BLaER1 treated with 17β-estradiol and CSF1 and Interleukin-3, amounts not matched to agents 10 nM and 100 nM (cell line): ENCODE data around the gene CANT1.
A peak's percentile ranks its signal among the peaks of the same experiment; 100 is the strongest.

ENCODE experiments used
- H3K27ac ChIP-seq, 11 experiments: shearing (Covaris generic); formaldehyde crosslinking; 2 replicates each; pipeline ENCODE4 v1.8.1; 2022
- H3K27me3 ChIP-seq, 11 experiments: shearing (Covaris generic); formaldehyde crosslinking; 2 replicates each; pipeline ENCODE4 v1.8.1; 2022
- H3K36me3 ChIP-seq, 11 experiments: shearing (Covaris generic); formaldehyde crosslinking; 2 replicates each; pipeline ENCODE4 v1.8.1; 2022
- H3K4me1 ChIP-seq, 10 experiments: shearing (Covaris generic); formaldehyde crosslinking; 2 replicates each; pipeline ENCODE4 v1.8.1; 2022
- H3K4me2 ChIP-seq, 11 experiments: shearing (Covaris generic); formaldehyde crosslinking; 2 replicates each; pipeline ENCODE4 v1.8.1; 2022
- H3K4me3 ChIP-seq, 10 experiments: shearing (Covaris generic); formaldehyde crosslinking; 2 replicates each; pipeline ENCODE4 v1.8.1; 2022
- H3K9ac ChIP-seq, 11 experiments: shearing (Covaris generic); formaldehyde crosslinking; 2 replicates each; pipeline ENCODE4 v1.8.1; 2022
- H3K9me3 ChIP-seq, 11 experiments: shearing (Covaris generic); formaldehyde crosslinking; replicated peaks in 1 of 11; 2 replicates each; pipeline ENCODE4 v1.8.1; 2022
- H4K20me1 ChIP-seq, 11 experiments: shearing (Covaris generic); formaldehyde crosslinking; 2 replicates each; pipeline ENCODE4 v1.8.1; 2022
- Cebpa-rat ChIP-seq, 11 experiments: shearing (Covaris generic); IDR thresholded peaks; 2 replicates each; pipeline ENCODE4 v1.8.1; 2022

Gene CANT1

GRCh38 chr17:79009397-79010303, at the start of gene CANT1:
TSS of gene CANT1 (minus strand) at chr17:79009764. CDS start at chr17:78997622, 12,142 bp downstream.
- H3K4me1 ChIP-seq = peaks cover 49 to 61% (median 50%) of the 10 kb centered on the region in 10 experiments
- peaks cover 32 to 44% (median 42%) of the 10 kb centered on the region in 11 experiments; a peak in 21 of 22 replicates for H4K20me1 ChIP-seq
- no peak for TF ChIP-seq Cebpa-rat (IDR thresholded peaks at IDR 0.05)
- H3K36me3 ChIP-seq = peaks cover 8 to 29% (median 15%) of the 10 kb centered on the region in 11 experiments; a peak in 17 of 22 replicates
- H3K9ac ChIP-seq = peak within 1 kb of the TSS; percentile 95 to 99 (median 97)
- H3K9me3 ChIP-seq = peaks cover 14 to 25% (median 21%) of the 10 kb centered on the region in 11 experiments; a peak in 21 of 22 replicates
- H3K4me3 ChIP-seq = peak within 1 kb of the TSS; percentile 86 to 97 (median 92)
- peak within 1 kb of the TSS; percentile 88 to 98 (median 94) for H3K27ac ChIP-seq
- H3K4me2 ChIP-seq = peak within 1 kb of the TSS; percentile 93 to 100 (median 97)
- no peaks in the 10 kb centered on the region for H3K27me3 ChIP-seq

- peaks cover 14 to 33% (median 21%) of the 10 kb centered on the region in 11 experiments; a peak in 20 of 22 replicates for H3K9me3 ChIP-seq
- H3K36me3 ChIP-seq = no peaks in the 10 kb centered on the region
- TF ChIP-seq Cebpa-rat (IDR thresholded peaks at IDR 0.05) = no peak
- peak overlapping the region in 1 of 11 experiments; percentile 39; a peak in 1 of 22 replicates for H3K9ac ChIP-seq
- H3K27ac ChIP-seq = peak overlapping the region in 4 of 11 experiments; percentile 54 to 69 (median 63); a peak in 8 of 22 replicates
- H3K27me3 ChIP-seq = no peaks in the 10 kb centered on the region
- peaks cover 0 to 34% (median 19%) of the 10 kb centered on the region in 10 experiments; a peak in 17 of 20 replicates for H3K4me1 ChIP-seq
- peak overlapping the region in 8 of 11 experiments; percentile 14 to 79 (median 70); a peak in 12 of 22 replicates for H3K4me2 ChIP-seq
- no peak overlapping the region for H3K4me3 ChIP-seq
- H4K20me1 ChIP-seq = no peaks in the 10 kb centered on the region
Measured at GRCh38 chr17:79057737-79058385, 48.3 kb upstream of the CANT1 start.

GRCh38 chr17:79055197-79055596, 45.6 kb upstream of the CANT1 start:
- H3K4me1 ChIP-seq = peaks cover 0 to 36% (median 20%) of the 10 kb centered on the region in 10 experiments; a peak in 17 of 20 replicates
- H3K27ac ChIP-seq = no peak overlapping the region
- H3K9ac ChIP-seq = no peak overlapping the region
- no peak overlapping the region for H3K4me2 ChIP-seq
- no peaks in the 10 kb centered on the region for H3K27me3 ChIP-seq
- peaks cover 14 to 33% (median 21%) of the 10 kb centered on the region in 11 experiments; a peak in 20 of 22 replicates for H3K9me3 ChIP-seq
- no peaks in the 10 kb centered on the region for H4K20me1 ChIP-seq
- no peaks in the 10 kb centered on the region for H3K36me3 ChIP-seq
- no peak overlapping the region for H3K4me3 ChIP-seq
- TF ChIP-seq Cebpa-rat (IDR thresholded peaks at IDR 0.05) = no peak

DNA sequence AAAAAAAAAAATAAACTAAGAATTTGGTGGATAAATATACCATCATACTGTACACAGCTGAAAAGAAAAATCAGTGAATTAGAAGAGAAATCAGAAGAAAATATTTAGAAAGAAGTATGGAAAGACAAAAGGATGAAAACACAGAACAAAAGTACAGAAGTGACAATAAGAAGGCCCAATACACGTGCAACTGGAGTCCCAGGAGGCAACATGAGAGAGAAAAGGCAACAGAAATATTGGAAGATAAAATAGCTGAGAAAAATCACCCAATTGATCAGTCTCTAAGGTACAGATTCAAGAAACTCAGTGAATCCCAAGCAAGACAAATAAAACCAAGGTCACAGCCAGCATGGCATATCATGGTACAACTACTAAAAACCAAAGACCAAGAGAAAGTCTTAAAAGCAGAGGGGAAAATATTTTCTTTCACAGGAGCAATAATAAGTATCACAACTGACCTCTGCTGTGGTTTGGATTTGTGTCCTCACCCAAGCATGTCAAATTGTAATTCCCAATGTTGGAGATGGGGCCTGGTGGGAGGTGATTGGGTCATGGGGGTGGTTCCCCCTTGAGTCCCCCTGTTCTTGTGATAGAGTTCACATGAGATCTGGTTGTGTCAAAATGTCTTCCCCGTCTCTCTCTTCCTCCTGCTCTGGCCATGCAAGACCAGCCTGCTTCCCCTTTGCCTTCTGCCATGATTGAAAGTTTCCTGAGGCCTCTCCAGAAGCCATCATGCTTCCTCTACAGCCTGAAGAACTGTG, 44.8 kb upstream of the CANT1 start:
- no peak overlapping the region for H3K4me2 ChIP-seq
- H4K20me1 ChIP-seq = no peaks in the 10 kb centered on the region
- peaks cover 14 to 33% (median 21%) of the 10 kb centered on the region in 11 experiments; a peak in 20 of 22 replicates for H3K9me3 ChIP-seq
- H3K9ac ChIP-seq = no peak overlapping the region
- no peak overlapping the region for H3K27ac ChIP-seq
- no peaks in the 10 kb centered on the region for H3K27me3 ChIP-seq
- TF ChIP-seq Cebpa-rat (IDR thresholded peaks at IDR 0.05) = no peak
- H3K36me3 ChIP-seq = no peaks in the 10 kb centered on the region
- H3K4me1 ChIP-seq = peaks cover 7 to 34% (median 25%) of the 10 kb centered on the region in 10 experiments
- no peak overlapping the region for H3K4me3 ChIP-seq

DNA sequence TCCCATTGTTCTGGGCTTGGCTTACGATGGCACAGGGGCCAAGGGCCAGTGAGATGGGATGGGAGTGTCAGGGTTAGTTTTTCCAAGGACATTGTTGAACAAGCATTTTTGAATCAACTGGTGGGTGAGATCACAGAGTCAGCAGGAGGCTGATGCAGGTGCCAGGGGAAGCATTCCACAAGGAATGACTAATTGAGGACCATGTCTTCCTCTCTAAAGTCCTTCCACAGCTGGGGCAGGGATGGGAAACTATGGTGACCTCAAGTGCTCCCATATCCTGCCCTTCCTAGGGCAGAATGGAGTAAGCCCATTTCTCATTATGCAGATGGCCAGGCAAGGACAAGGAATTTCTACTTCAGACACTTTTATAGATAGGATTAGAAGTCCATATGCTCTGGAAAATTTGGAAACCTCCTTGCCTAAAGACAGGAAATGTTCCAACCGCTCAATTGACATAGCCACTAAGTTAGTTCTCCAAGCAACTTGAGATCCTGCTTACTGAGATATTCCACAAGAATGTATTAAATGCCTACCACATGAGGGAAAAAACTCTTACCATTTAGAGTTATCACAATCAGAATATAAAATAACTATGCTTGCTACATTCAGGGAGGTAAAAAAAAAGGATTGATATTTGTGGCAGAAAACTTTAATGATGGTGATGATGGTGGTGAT, 43.8 kb upstream of the CANT1 start:
- Histone ChIP-seq H4K20me1 (no peaks in the 10 kb centered on the region), H3K27me3 (no peaks in the 10 kb centered on the region), H3K4me1 (peaks cover 17 to 34% (median 26%) of the 10 kb centered on the region in 10 experiments), H3K4me3 (no peak overlapping the region), H3K9me3 (peaks cover 14 to 33% (median 21%) of the 10 kb centered on the region in 11 experiments; a peak in 20 of 22 replicates), H3K9ac (no peak overlapping the region), H3K27ac (no peak overlapping the region), H3K4me2 (no peak overlapping the region), H3K36me3 (no peaks in the 10 kb centered on the region)
- no peak for TF ChIP-seq Cebpa-rat (IDR thresholded peaks at IDR 0.05)

GRCh38 chr17:79052131-79052530, 42.6 kb upstream of the CANT1 start:
- no peaks in the 10 kb centered on the region for H4K20me1 ChIP-seq
- peaks cover 25 to 34% (median 30%) of the 10 kb centered on the region in 10 experiments for H3K4me1 ChIP-seq
- H3K9me3 ChIP-seq = peaks cover 12 to 31% (median 18%) of the 10 kb centered on the region in 11 experiments; a peak in 20 of 22 replicates
- no peak overlapping the region for H3K9ac ChIP-seq
- no peak overlapping the region for H3K4me3 ChIP-seq
- H3K27me3 ChIP-seq = no peaks in the 10 kb centered on the region
- H3K27ac ChIP-seq = no peak overlapping the region
- H3K36me3 ChIP-seq = no peaks in the 10 kb centered on the region; a peak in 1 of 22 replicates
- no peak for TF ChIP-seq Cebpa-rat (IDR thresholded peaks at IDR 0.05)
- no peak overlapping the region for H3K4me2 ChIP-seq

- Histone ChIP-seq H3K4me2 (no peak overlapping the region; a peak in 1 of 22 replicates), H3K4me1 (peaks cover 28 to 42% (median 37%) of the 10 kb centered on the region in 10 experiments), H4K20me1 (peaks cover 0 to 5% (median 0%) of the 10 kb centered on the region in 11 experiments; a peak in 1 of 22 replicates), H3K9ac (no peak overlapping the region), H3K27ac (no peak overlapping the region), H3K9me3 (peaks cover 12 to 31% (median 18%) of the 10 kb centered on the region in 11 experiments; a peak in 20 of 22 replicates), H3K27me3 (no peaks in the 10 kb centered on the region), H3K36me3 (no peaks in the 10 kb centered on the region; a peak in 1 of 22 replicates), H3K4me3 (no peak overlapping the region)
- no peak for TF ChIP-seq Cebpa-rat (IDR thresholded peaks at IDR 0.05)
Measured at GRCh38 chr17:79051306-79051705, 41.7 kb upstream of the CANT1 start.

- peaks cover 30 to 49% (median 41%) of the 10 kb centered on the region in 10 experiments for H3K4me1 ChIP-seq
- no peak overlapping the region for H3K4me3 ChIP-seq
- H3K27me3 ChIP-seq = no peaks in the 10 kb centered on the region
- H4K20me1 ChIP-seq = peaks cover 0 to 7% (median 0%) of the 10 kb centered on the region in 11 experiments; a peak in 1 of 22 replicates
- no peak overlapping the region; a peak in 1 of 22 replicates for H3K4me2 ChIP-seq
- TF ChIP-seq Cebpa-rat (IDR thresholded peaks at IDR 0.05) = no peak
- peaks cover 12 to 25% (median 18%) of the 10 kb centered on the region in 11 experiments; a peak in 20 of 22 replicates for H3K9me3 ChIP-seq
- no peak overlapping the region for H3K9ac ChIP-seq
- no peak overlapping the region for H3K27ac ChIP-seq
- no peaks in the 10 kb centered on the region; a peak in 1 of 22 replicates for H3K36me3 ChIP-seq
Measured at GRCh38 chr17:79050551-79050950, 41.0 kb upstream of the CANT1 start.
